Erythroblast (primary cell): ENCODE data around the gene CD22.
"Not testable (repeated sequence)": the region's sequence is repeated elsewhere in the genome, so short reads cannot be mapped to it uniquely, and the experiment has no call there.

Experiments used
- DNase-seq, 2 experiments: peaks; one replicate each; lab custom pipeline; 2025; lab: John Stamatoyannopoulos, UW
- GATA1 ChIP-seq: IDR thresholded peaks from 2 replicates; pipeline ENCODE4 v1.6.1; 2011; ENCODE audit warnings: low read depth, mild to moderate bottlenecking, control low read depth, low read length, moderate library complexity
- POLR2A ChIP-seq: IDR thresholded peaks from 2 replicates; pipeline ENCODE4 v1.6.1; 2011; ENCODE audit warnings: mild to moderate bottlenecking, low read length

The CD22 gene

DNA sequence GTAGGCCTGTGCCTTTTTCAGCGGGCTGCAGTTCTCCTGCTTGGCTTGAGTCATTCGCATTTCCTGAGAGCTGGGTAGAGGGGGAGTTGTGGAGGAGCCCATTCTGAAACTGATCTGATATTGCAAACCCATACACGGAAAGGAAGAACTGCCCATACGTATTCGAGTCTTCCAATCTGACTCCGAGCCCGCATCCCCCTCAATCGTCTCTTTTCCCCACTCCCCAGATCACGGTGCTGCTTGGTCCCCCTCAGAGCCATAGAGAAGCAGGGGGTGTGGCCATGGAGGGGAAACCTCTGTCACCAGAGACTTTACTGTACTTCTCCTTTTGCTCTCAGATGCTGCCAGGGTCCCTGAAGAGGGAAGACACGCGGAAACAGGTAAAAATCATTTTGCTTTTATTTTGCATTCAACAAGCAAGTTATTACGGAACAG lies at the start of gene CD22:
TSS of gene CD22 (plus strand) at position 337 of the 435 bp plus-strand sequence. CDS start 2,854 bp downstream, outside the sequence.
- no peak for DNase-seq
- no peak for TF ChIP-seq POLR2A
- no peak for TF ChIP-seq GATA1

DNA sequence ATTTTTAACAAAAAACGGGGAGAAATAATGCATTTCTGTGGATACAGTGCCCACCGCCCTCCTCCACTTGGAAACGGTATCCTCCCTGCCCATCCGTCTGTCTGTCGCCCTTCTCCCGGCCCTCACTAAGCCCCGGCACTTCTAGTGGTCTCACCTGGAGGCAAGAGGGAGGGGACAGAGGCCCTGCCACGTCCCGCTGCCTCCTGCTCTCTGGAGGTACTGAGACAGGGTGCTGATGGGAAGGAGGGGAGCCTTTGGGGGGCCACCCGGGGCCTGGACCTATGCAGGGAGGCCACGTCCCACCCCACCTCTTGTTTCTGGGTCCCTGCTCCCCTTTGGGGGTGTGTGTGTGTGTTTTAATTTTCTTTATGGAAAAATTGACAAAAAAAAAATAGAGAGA lies 49.6 kb upstream of the CD22 start:
- no peak for DNase-seq

DNA sequence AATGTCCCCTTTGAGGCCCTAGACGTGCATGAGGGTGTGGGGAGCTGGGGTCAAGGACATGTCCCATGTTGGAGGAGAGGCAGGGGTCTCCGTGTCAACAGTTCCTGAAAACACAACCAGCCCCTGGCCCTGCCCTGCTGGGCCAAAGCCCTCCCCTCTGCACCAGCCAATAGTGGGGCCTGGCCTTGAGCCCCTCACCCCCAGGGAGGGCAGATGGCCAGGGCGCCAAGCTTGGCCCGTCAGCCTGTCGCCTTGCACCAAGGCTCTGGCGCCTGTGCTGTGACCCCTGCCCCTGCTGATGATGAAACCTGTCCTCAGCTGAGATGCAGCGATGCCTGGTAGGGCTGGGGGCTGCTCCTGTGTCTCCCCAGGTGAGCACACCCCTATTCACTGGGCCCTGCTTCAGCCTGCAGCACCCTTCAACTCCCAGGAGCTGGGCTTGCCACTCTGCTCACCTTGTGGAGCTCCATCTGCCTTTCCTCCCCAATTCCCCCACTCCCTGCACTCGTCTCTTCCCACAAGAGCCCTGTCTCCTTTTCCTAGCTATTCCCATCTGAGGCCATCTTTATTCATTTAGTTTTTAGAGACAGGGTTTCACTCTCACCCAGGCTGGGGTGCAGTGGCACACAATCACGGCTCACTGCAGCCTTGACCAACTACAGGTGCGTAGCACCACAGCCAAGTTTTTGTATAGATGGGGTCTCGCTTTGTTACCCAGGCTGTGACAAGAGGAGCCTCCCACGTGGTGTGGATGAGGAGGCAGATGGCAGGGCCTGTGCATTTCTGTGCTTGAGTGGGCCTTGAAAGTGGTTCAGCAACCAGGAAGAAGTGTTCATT lies 48.8 kb upstream of the CD22 start:
- DNase-seq = no peak
- TF ChIP-seq GATA1 (no peak), POLR2A (no peak)

More for the DNA sequence above, 49.6 kb upstream of the CD22 start:
- TF ChIP-seq POLR2A (no peak), GATA1 (no peak)

DNA sequence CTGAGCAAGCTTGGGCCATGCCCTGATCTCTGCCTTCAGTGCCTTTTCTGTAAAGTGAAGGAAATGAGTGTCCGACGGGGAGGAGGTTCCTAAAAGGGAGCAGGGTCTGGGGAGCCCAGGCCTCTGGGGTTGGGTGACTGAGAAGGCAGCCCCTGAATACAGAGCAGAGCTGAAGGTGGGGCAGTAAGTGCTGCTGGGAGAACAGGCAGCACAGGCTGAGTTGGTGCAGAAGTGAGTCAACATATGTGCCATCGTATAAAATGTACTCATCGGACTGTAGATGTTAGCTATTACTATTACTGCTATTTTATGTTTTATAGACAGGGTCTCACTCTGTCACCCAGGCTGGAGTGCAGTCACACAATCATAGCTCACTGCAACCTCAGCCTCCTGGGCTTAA lies 47.7 kb upstream of the CD22 start:
- DNase-seq = no peak
- no peak for TF ChIP-seq POLR2A
- no peak for TF ChIP-seq GATA1

DNA sequence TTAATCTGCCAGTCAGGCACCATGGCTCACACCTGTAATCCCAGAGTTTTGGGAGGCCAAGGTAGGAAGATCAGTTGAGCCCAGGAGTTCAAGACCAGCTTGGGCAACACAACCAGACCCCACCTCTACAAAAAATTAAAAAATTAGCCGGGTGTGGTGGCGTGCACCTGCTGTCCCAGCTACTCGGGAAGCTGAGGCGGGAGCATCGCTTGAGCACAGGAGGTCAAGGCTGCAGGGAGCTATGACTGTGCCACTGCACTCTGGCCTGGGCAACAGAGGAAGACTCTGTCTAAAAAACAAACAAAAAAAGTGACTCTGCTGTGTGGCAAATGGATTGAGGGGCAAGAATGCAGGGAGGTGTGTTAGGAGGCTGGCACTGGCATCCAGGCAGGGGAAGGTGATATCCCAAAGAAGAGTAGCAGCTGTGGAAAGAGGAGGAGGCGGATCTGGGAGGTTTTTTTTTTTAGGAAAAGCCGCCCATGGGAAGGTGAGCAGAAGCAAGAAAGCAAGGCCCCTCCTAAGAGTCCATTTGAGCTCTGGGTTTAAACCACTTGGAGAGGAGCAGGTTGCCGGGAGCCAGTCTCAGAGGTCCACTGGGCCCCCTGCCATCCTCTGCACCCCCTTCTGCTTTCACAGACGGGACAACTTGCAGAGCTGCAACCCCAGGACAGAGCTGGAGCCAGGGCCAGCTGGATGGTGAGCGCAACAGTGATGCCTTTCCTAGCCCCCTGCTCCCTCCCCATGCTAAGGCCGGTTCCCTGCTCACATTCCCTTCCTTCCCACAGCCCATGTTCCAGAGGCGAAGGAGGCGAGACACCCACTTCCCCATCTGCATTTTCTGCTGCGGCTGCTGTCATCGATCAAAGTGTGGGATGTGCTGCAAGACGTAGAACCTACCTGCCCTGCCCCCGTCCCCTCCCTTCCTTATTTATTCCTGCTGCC lies 44.6 kb upstream of the CD22 start:
- no peak for DNase-seq
- TF ChIP-seq GATA1 (no peak), POLR2A (no peak)

DNA sequence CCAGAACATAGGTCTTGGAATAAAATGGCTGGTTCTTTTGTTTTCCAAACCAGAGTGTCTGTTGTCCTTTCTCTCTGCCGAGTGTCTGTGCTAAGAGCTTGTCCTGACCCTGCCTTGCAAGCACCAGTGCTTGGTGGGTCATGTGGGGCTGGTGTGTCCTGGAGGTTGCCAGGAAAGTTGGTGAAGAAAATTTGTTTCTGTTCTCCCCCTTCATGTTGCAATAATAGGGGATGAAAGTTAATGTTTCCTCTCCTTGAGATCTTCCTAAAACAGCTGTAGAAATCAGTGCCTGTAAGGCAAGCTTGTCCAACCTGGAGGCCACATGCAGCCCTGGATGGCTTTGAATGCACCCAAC lies 43.9 kb upstream of the CD22 start:
- no peak for DNase-seq

DNA sequence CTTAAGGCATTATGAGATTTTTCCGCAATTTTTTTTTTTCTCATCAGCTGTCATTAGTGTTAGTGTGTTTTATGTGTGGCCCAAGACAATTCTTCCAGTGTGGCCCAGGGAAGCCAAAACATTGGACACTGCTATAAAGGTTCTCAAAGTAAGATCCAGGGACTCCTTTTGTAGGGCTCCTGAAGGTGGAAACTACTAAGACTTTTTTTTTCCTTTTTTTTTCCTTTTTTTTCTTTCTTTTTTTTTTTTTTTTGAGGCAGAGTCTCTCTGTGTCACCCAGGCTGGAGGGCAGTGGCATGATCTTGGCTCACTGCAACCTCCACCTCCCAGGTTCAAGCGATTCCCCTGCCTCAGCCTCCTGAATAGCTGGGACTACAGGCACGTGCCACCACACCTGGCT lies 43.5 kb upstream of the CD22 start:
- DNase-seq = not testable (repeated sequence)

More for the DNA sequence above, 43.9 kb upstream of the CD22 start:
- TF ChIP-seq GATA1 (no peak), POLR2A (no peak)

DNA sequence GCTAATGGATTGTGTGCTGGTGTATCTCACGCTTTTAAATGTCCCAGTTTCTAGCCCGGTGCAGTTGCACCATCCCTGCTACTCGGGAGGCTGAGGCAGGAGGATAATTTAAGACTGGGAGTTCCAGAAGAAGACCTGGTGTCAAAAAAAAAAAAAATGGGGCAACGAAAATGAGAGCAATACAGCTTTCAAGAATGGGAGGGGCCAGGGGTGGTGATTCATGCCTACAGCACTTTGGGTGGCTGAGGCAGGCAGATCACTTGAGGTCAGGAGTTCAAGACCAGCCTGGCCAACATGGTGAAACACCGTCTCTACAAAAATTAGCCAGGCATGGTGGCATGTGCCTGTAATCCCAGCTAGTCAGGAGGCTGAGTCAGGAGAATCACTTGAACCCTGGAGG lies 42.9 kb upstream of the CD22 start:
- not testable (repeated sequence) for DNase-seq

DNA sequence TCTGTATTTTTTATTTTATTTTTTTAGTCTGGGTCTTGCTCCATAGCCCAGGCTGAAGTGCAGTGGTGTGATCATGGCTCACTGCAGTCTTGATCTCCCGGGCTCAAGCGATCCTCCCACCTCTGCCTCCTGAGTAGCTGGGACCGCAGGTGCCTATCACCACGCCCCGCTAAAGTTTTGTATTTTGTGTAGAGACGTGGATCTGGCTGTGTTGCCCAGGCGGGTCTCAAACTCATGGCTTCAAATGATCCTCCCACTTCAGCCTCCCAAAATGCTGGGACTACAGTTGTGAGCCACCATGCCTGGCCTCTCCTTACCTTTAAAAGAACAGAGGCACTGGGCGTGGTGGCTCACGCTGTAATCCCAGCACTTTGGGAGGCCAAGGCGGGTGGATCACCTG lies 41.3 kb upstream of the CD22 start:
- TF ChIP-seq GATA1 (no peak), POLR2A (no peak)
- DNase-seq = no peak

DNA sequence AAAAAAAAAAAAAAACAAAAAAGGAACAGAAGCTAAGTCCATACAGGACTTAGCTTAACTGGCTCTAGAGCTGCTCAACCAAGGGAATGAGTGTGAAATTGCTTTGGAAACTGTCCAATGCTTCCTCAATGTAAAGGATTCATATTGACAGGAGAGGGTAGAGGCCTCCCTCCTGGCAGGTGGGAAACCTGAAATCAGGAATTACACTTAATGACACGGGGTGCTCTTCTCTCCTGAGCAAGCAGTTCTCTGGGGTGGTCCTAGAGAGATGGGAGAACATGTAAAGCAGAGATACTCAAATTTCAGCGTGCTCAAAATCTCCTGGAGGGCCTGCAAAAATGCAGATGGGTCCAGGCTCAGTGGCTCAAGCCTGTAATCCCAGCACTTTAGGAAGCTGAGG lies 40.7 kb upstream of the CD22 start:
- TF ChIP-seq GATA1 (no peak), POLR2A (no peak)
- no peak for DNase-seq

DNA sequence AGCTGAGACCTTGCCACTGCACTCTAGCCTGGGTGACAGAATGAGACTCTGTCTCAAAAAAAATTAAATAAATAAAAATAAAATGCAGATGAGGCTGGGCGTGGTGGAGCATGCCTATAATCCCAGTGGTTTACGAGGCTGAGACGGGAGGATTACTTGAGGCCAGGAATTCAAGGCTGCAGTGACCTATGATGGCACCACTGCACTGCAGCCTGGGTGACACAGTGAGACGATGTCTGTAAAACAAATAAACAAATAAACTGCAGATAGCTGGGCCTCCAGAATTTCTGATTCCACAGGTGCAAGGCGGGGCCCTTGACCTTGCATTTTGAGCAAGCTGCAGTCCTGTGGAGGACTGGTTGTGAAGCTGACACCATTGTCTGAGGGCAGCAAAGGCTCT lies 40.1 kb upstream of the CD22 start:
- TF ChIP-seq POLR2A (no peak), GATA1 (no peak)
- DNase-seq = no peak

DNA sequence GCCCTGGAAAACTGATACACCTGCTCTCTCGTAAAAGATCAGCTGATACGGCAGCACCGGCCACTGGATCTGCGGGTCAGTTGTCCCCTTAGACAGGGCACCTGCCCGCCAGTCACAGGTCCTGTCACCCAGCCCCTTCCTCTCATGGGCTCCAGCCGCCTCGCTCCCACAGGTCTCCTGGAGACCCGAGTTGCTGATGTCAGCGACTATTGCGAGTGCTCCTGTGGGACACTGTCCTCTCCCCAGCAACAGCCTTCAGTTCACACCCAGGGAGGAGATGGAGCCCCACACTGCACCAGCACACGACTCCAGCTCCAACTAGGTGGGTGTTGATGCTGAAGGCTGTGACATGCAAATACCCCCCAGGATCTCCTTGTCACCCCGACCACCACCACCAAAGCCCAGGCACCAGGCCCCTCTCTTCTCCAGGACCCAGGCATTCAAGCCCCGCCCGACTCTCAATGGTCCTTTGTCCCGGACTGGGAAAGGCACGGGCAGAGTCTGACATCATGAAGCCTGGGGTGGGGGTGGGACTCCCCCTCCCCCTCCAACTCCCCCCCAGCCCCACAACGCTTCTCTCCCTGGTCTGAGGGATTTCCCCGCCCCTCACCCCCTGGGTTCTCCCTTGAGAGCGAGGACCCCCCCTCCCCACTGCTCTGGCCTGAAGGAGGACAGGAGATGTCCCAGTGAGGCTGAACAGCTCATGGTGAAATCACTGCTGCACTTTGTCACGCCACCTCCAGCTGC lies 38.4 kb upstream of the CD22 start:
- DNase-seq = no peak
- TF ChIP-seq POLR2A (no peak), GATA1 (no peak)

DNA sequence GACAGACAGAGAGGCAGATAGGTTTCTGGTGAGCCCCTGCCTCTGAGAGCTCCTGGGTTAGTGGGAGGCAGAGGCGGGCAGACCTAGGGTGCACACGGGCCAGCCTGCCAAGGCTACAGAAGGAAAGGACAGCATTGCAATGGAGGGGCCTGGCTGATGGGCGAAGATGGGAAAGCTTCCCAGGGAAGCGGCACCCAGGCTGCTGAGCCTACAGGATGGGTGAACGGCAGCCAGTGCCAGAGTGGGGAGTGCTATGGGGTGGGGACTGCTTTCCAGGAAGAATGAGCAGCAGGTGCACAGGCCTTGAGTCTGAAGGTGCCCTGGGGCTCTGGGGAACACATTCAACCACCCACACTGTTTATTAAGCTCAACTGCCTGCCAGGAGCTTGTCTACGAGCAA lies 37.7 kb upstream of the CD22 start:
- DNase-seq = no peak
- TF ChIP-seq POLR2A = no peak

DNA sequence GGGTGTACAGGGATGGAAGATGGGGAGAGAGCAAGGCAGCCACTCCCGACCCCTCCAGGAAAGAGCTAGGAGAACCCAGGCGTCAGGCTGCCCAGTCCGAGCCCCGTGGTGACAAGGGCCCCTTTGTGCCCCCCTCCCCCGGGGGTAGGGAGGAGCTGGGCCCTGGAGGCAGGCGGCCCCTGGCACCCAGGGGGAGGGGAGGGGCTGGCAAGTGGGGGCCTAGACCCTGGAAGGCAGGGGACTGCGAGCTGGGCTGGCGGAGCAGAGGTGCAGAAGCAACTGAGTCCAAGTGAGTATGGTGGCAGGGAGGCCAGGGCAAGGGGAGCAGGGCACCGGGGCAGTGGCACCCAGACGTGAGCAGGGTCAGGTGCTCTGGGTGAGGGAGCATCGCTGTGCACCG lies 37.1 kb upstream of the CD22 start, which contains the start of gene MAG:
TSS of gene MAG (plus strand) at position 246 of the 400 bp plus-strand sequence. CDS start 3,248 bp downstream, outside the sequence.
- no peak for TF ChIP-seq GATA1
- TF ChIP-seq POLR2A = no peak
- no peak for DNase-seq
